ENCODE measurements around the gene CD226. TPM values are rescaled to one million over a fixed set of nuclear protein-coding genes. Genes with fewer than 3 reads are reported as not detected.
"Not testable (repeated sequence)": the region's sequence is repeated elsewhere in the genome, so short reads cannot be mapped to it uniquely, and the experiment has no call there.

CD226 gene
- total RNA-seq, 1 donor from 2014 or later, result 1.4 TPM

- no peak for DNase-seq
These were observed 38.8 kb downstream of the CD226 start for GRCh38 chr18:69908838-69909237.

GRCh38 chr18:69906765-69907164 lies 40.9 kb downstream of the CD226 start:
- no peak for DNase-seq

- DNase-seq, result no peak
These were observed 46.7 kb downstream of the CD226 start for GRCh38 chr18:69900941-69901340.

GRCh38 chr18:69899154-69899923 lies 48.3 kb downstream of the CD226 start:
- not testable (repeated sequence) for DNase-seq

GRCh38 chr18:69898241-69898861 lies 49.3 kb downstream of the CD226 start:
- DNase-seq, result no peak

GRCh38 chr18:69897397-69898108 lies 50.1 kb downstream of the CD226 start:
- DNase-seq, result no peak

- no peak for DNase-seq
These were observed 52.3 kb downstream of the CD226 start for GRCh38 chr18:69895066-69896047.

- DNase-seq, result no peak
These were observed 53.2 kb downstream of the CD226 start for GRCh38 chr18:69894467-69894866.

- DNase-seq, result no peak
These were observed 57.1 kb downstream of the CD226 start for GRCh38 chr18:69890558-69890957.

GRCh38 chr18:69889009-69889408 lies 58.7 kb downstream of the CD226 start:
- no peak for DNase-seq

- DNase-seq, result no peak
These were observed 60.4 kb downstream of the CD226 start for GRCh38 chr18:69887256-69887655.

- no peak for DNase-seq
These were observed 61.7 kb downstream of the CD226 start for GRCh38 chr18:69885841-69886531.

- no peak for DNase-seq
These were observed 62.3 kb downstream of the CD226 start for GRCh38 chr18:69885355-69885754.

GRCh38 chr18:69883781-69884180 lies 63.9 kb downstream of the CD226 start:
- DNase-seq, result no peak

- DNase-seq, result no peak
These were observed 64.6 kb downstream of the CD226 start for GRCh38 chr18:69882965-69883668.

GRCh38 chr18:69880083-69880482 lies 67.6 kb downstream of the CD226 start:
- DNase-seq, result no peak

GRCh38 chr18:69879051-69879450 lies 68.6 kb downstream of the CD226 start:
- DNase-seq, result not testable (repeated sequence)

GRCh38 chr18:69878213-69878933 lies 69.3 kb downstream of the CD226 start:
- DNase-seq, result no peak

GRCh38 chr18:69876490-69876889 lies 71.2 kb downstream of the CD226 start:
- no peak for DNase-seq

GRCh38 chr18:69874058-69874457 lies 73.6 kb downstream of the CD226 start:
- no peak for DNase-seq
